OCI-LY7 (cell line): ENCODE results near the gene C16orf78. TPM values are rescaled to one million over a fixed set of nuclear protein-coding genes. Genes with fewer than 3 reads are reported as not detected.

Experiments used
- BruUV-seq: library from RNA; stranded (reverse); fragments of 400-500 nt; replicated peaks from 2 replicates; lab custom pipeline; 2021; lab: Mats Ljungman, UMichigan
- CTCF ChIA-PET: fragments of 300-600 bp; sonication (Branson Sonifier 250); formaldehyde crosslinking; loops from one replicate; lab custom pipeline; 2022; ENCODE audit warnings: antibody characterized with exemption; ENCODE audit not compliant: unreplicated experiment; lab: Charles Lee
- POLR2A ChIA-PET: fragments of 300-600 bp; sonication (Branson Sonifier 250); formaldehyde crosslinking; loops from one replicate; lab custom pipeline; 2022; ENCODE audit warnings: antibody characterized with exemption; lab: Charles Lee
- DNase-seq: peaks from one replicate; pipeline ENCODE4 v3.0.0-alpha.2; 2015; ENCODE audit warnings: low spot score
- H2AFZ ChIP-seq: fragments of 200-600 bp; sonication (generic), shearing (Covaris generic); 2 replicates; pipeline ENCODE4 v1.6.1; 2014; ENCODE audit warnings: mild to moderate bottlenecking, antibody characterized with exemption, low read length, moderate library complexity
- H3K27ac ChIP-seq: fragments of 200-600 bp; sonication (generic); 2 replicates; pipeline ENCODE4 v1.5.1; 2014; ENCODE audit warnings: mixed run types, low read depth, mild to moderate bottlenecking, moderate library complexity, low read length, inconsistent platforms; ENCODE audit not compliant: poor library complexity, severe bottlenecking
- H3K36me3 ChIP-seq: fragments of 200-600 bp; sonication (generic); 2 replicates; pipeline ENCODE4 v1.6.1; 2014; ENCODE audit warnings: mild to moderate bottlenecking, antibody characterized with exemption, low read length, moderate library complexity, mixed read lengths; ENCODE audit not compliant: insufficient read depth
- H3K4me1 ChIP-seq: fragments of 200-600 bp; sonication (generic); 2 replicates; pipeline ENCODE4 v1.5.1; 2014; ENCODE audit warnings: mild to moderate bottlenecking, low read length; ENCODE audit not compliant: insufficient read depth, poor library complexity, severe bottlenecking
- H3K4me2 ChIP-seq: fragments of 200-600 bp; sonication (generic); 2 replicates; pipeline ENCODE4 v1.6.1; 2014; ENCODE audit warnings: mild to moderate bottlenecking, low read length
- H3K4me3 ChIP-seq: fragments of 200-600 bp; sonication (generic); 2 replicates; pipeline ENCODE4 v1.5.1; 2014; ENCODE audit warnings: mild to moderate bottlenecking, low read depth, low read length; ENCODE audit not compliant: poor library complexity, severe bottlenecking
- H3K79me2 ChIP-seq: fragments of 200-600 bp; sonication (generic); 2 replicates; pipeline ENCODE4 v1.6.1; 2016; ENCODE audit warnings: low read depth, mild to moderate bottlenecking, low read length, moderate library complexity, mixed read lengths; ENCODE audit not compliant: insufficient read depth
- H3K9me2 ChIP-seq: fragments of 200-600 bp; sonication (generic); 2 replicates; pipeline ENCODE4 v1.6.1; 2016; ENCODE audit warnings: mild to moderate bottlenecking, low read length, mixed read lengths; ENCODE audit not compliant: insufficient read depth
- H3K9me3 ChIP-seq: fragments of 200-600 bp; sonication (generic); 2 replicates; pipeline ENCODE4 v1.6.1; 2014; ENCODE audit warnings: mild to moderate bottlenecking, mixed run types, low read length, mixed read lengths
- H4K20me1 ChIP-seq: fragments of 200-600 bp; sonication (generic); 2 replicates; pipeline ENCODE4 v1.6.1; 2014; ENCODE audit warnings: mild to moderate bottlenecking, antibody characterized with exemption, low read length, moderate library complexity, mixed read lengths; ENCODE audit not compliant: insufficient read depth
- CTCF ChIP-seq: fragments of 200-600 bp; sonication (generic); conservative IDR thresholded peaks from 2 replicates; pipeline ENCODE4 v1.5.1; 2014; ENCODE audit warnings: mild to moderate bottlenecking, antibody characterized with exemption, low read length, moderate library complexity, mixed read lengths
- EZH2phosphoT487 ChIP-seq: fragments of 200-600 bp; sonication (generic); IDR thresholded peaks from 2 replicates; pipeline ENCODE4 v1.6.1; 2018; ENCODE audit warnings: low read depth, borderline replicate concordance, mild to moderate bottlenecking, mixed run types, antibody characterized with exemption, low read length, moderate library complexity, mixed read lengths
- intact Hi-C: fragments of 100-400 bp; cut with micrococcal nuclease; formaldehyde crosslinking; loops from one replicate; pipeline ENCODE4 v1.10.0; 2022; ENCODE audit not compliant: unreplicated experiment
- total RNA-seq, 2 experiments: library from RNA; depleted of rRNA in 1 of 2; stranded (reverse); fragments of >200 nt in 1 of 2; shearing (Covaris generic) in 1 of 2; gene quantifications; 2 replicates each; pipeline ENCODE4 v1.2.3, GENCODE V29; 2014 to 2022

C16orf78 gene
- total RNA-seq, 2 experiments from 2014 or later = not detected

- H3K27ac ChIP-seq = peak overlapping the region; percentile 80
- no peaks in the 10 kb centered on the region for H3K79me2 ChIP-seq
- H3K9me2 ChIP-seq = no peaks in the 10 kb centered on the region
- no peaks in the 10 kb centered on the region for H3K36me3 ChIP-seq
- no peaks in the 10 kb centered on the region for H4K20me1 ChIP-seq
- CTCF ChIA-PET = interaction anchor here (0.9 to 1.1 kb wide), 2 partner anchors 12 to 16 kb away, joined by 3 to 4 read pairs; no protein-coding TSS in a partner anchor
- intact Hi-C loops = loop anchor here (1.0 to 2.0 kb wide), 3 partner anchors 17 to 63 kb away; no protein-coding TSS in a partner anchor
- BruUV-seq = no TSS peak
- POLR2A ChIA-PET = interaction anchor here (0.9 to 3.3 kb wide), 6 partner anchors 10 to 65 kb away, joined by 3 to 24 read pairs (median 4); no protein-coding TSS in a partner anchor
- peak overlapping the region; percentile 79; the same call in 1 of the 2 replicates for H2AFZ ChIP-seq
- TF ChIP-seq CTCF (no peak), EZH2phosphoT487 (no peak)
- H3K9me3 ChIP-seq = peaks cover 7% of the 10 kb centered on the region; the same call in 1 of the 2 replicates
- peak; percentile 91 for DNase-seq
- H3K4me1 ChIP-seq = peaks cover 34% of the 10 kb centered on the region
- H3K4me3 ChIP-seq = peak overlapping the region; percentile 45
- peak overlapping the region; percentile 75 for H3K4me2 ChIP-seq
Measured at GRCh38 chr16:49399594-49400364, 26.2 kb downstream of the C16orf78 start.

- H3K9me3 ChIP-seq = peaks cover 7% of the 10 kb centered on the region; the same call in 1 of the 2 replicates
- peak overlapping the region; percentile 75 for H3K4me2 ChIP-seq
- peak overlapping the region; percentile 79; the same call in 1 of the 2 replicates for H2AFZ ChIP-seq
- no peak overlapping the region for H3K4me3 ChIP-seq
- no peak for DNase-seq
- ChIA-PET CTCF (interaction anchor here (0.9 to 1.1 kb wide), 2 partner anchors 13 to 17 kb away, joined by 3 to 4 read pairs; no protein-coding TSS in a partner anchor), POLR2A (interaction anchor here (0.9 to 3.3 kb wide), 6 partner anchors 11 to 65 kb away, joined by 3 to 24 read pairs (median 4); no protein-coding TSS in a partner anchor)
- BruUV-seq = no TSS peak
- no peaks in the 10 kb centered on the region for H3K79me2 ChIP-seq
- H3K36me3 ChIP-seq = no peaks in the 10 kb centered on the region
- no peaks in the 10 kb centered on the region for H4K20me1 ChIP-seq
- peak overlapping the region; percentile 80 for H3K27ac ChIP-seq
- intact Hi-C loops = no loop called here
- H3K4me1 ChIP-seq = peaks cover 42% of the 10 kb centered on the region
- no peak for TF ChIP-seq CTCF
- TF ChIP-seq EZH2phosphoT487 = no peak
- no peaks in the 10 kb centered on the region for H3K9me2 ChIP-seq
Measured at GRCh38 chr16:49400611-49401010, 27.0 kb downstream of the C16orf78 start.
